HL-60 (cell line): ENCODE results near the gene AGAP3.

Experiments used
- POLR2AphosphoS5 ChIP-seq: IDR thresholded peaks from 2 replicates; pipeline ENCODE4 v1.6.1; 2012; ENCODE audit warnings: low read depth
- SPI1 ChIP-seq: IDR thresholded peaks from 2 replicates; pipeline ENCODE4 v1.6.1; 2012; ENCODE audit warnings: low read depth, mild to moderate bottlenecking, borderline replicate concordance
- TF ChIP-seq, protein P1 (sequence below): IDR thresholded peaks from one replicate; pipeline ENCODE4 v1.5.1; 2011; ENCODE audit warnings: low read length, control low read depth, inconsistent platforms; ENCODE audit not compliant: insufficient read depth

DNA sequence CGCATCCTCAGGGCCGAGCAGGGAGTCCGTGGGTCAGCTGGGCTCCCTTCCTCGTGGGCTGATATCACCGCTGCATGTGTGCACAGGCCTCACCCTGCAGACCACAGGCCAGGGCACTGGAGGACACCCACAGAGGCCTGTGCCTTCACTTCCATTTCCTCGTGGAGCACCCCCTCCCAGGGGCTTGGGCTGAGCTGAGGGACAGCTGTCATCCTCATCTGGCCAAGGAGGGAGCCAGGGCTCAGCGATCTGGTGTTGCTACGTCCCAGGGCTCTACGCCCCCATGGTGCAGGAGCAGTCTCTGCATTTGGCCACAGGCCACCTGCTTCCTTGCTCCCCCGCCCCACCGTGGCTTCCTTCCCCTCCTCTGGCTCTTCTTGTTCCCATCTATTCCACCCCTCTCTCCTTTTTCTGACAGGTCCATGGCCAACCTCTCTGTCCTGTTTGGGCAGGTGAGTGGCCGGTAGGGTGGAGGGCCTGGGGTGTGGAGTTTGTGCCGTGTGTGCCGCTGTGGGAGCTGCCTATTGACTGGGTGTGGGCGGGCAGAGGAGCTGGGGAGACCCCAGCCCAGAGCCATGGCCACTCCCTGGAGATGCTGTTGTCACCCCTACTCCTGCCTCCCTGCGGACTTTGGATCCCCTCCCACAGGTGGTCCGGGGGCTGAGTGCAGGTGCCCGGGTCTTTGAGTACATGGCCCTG lies 46.3 kb upstream of the AGAP3 start:
- TF ChIP-seq, protein P1, sequence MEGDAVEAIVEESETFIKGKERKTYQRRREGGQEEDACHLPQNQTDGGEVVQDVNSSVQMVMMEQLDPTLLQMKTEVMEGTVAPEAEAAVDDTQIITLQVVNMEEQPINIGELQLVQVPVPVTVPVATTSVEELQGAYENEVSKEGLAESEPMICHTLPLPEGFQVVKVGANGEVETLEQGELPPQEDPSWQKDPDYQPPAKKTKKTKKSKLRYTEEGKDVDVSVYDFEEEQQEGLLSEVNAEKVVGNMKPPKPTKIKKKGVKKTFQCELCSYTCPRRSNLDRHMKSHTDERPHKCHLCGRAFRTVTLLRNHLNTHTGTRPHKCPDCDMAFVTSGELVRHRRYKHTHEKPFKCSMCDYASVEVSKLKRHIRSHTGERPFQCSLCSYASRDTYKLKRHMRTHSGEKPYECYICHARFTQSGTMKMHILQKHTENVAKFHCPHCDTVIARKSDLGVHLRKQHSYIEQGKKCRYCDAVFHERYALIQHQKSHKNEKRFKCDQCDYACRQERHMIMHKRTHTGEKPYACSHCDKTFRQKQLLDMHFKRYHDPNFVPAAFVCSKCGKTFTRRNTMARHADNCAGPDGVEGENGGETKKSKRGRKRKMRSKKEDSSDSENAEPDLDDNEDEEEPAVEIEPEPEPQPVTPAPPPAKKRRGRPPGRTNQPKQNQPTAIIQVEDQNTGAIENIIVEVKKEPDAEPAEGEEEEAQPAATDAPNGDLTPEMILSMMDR: no peak
- TF ChIP-seq SPI1 (no peak), POLR2AphosphoS5 (0 out of 2 replicates have a peak, but pooled peaks have one; percentile 11)
